HG02981 (cell line): ENCODE results near the gene ATXN1L.
"Not testable (repeated sequence)": the region's sequence is repeated elsewhere in the genome, so short reads cannot be mapped to it uniquely, and the experiment has no call there.

Experiments used
- ATAC-seq: cut with Tn5 transposase; IDR thresholded peaks from one replicate; pipeline ENCODE4 v1.9.1; 2021; ENCODE audit warnings: mild to moderate bottlenecking, moderate library complexity; ENCODE audit not compliant: unreplicated experiment

ATXN1L gene

DNA sequence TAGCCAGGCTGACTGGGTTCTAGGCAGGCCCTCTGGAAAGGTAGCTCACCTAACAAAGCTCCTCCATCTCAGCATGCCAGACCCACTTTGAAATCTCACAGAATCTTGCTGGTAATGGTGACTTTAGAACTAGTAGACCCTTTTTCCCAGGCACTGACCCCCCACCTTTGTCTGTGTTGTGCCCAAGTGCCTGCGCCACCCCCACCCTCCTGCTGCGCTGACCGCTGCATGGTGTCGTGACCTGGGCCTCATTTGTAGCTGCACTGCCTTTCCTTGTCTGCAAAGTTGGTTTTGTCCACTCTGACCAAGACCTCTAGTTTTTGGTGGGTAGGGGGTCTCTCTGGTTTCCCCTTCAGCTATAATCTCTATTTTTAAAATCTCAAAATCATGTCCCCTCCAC, 6.8 kb downstream of the ATXN1L start:
- no peak for ATAC-seq

DNA sequence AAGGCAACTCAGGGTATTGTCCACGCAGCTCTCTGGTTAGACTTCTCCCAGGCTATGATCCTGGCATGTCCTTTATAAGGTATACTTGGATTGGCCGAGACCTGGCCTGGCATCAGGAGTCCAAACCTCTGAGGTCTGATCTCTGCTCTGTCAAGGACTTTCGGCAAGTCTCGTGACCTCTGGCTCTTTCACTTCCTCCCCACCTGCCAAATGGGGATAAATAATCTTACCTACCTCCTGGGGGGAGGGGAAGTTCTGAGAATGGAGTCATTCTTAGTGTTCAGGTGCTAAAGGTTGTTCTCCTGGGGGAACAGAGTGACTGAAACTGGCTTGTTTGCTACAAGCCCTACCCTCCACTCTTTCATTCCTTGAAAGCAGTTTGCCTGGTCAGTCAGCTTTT, 7.6 kb downstream of the ATXN1L start:
- no peak for ATAC-seq

DNA sequence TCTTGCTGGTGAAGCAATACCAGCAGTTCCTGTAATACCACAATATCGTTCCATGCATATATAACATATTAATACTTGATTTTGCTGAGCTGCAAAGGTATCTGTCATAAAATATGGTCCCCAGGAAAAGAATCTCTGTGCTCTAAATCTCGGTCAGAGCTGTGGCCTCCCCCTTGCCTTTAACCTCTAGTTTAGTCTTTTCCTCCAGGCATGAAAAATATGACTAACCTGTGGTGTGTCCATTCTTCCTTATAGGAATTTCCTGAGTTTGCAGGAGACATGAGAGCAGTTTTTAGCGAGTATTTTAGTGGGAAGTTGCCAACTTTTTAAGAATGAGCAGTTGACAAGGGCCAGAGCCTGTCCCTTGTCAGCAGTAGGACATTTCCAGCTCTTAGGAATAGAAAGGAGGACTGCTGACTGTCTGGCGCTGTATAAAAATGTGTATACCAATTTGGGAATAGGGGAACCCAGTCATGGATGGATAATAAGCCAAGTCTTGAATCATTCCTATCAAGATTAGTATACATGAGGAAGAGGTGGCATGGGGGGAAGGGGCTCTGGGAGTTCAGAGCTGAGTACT, 8.7 kb downstream of the ATXN1L start:
- ATAC-seq: no peak

DNA sequence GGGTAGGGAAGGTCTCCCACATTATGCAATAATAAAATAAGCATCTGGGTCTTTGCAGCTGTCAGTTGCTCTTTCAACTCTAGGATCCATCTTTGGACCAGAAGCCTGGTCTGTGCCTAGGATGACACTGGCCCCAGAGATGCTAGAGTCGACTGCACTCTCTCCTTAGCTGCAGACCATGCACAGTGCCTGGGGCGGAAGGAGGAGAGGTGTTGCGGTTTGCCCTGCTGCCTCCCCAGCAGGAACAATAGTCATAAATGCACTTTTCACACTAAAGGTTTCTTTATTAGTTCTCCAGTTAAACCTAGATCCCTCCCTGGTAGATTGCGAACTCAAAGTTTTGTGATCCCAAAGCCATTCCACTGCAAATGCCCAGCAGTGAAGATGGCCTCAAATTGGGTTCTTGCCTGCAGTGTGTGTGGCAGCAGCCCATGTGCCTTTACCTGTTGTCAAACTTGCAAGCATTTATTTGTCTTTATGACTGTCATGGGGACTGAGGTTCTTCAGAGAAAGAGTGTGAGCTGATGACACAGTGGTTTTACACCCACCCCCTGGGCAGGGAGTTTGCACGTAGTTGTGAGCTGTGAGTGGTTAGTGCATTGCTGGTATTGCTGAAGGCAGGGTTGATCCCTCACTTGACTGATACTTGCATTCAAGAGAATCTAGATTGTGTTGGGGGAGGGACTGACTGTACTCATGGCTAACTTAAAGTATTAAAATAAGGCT, 10.3 kb downstream of the ATXN1L start:
- ATAC-seq: no peak

DNA sequence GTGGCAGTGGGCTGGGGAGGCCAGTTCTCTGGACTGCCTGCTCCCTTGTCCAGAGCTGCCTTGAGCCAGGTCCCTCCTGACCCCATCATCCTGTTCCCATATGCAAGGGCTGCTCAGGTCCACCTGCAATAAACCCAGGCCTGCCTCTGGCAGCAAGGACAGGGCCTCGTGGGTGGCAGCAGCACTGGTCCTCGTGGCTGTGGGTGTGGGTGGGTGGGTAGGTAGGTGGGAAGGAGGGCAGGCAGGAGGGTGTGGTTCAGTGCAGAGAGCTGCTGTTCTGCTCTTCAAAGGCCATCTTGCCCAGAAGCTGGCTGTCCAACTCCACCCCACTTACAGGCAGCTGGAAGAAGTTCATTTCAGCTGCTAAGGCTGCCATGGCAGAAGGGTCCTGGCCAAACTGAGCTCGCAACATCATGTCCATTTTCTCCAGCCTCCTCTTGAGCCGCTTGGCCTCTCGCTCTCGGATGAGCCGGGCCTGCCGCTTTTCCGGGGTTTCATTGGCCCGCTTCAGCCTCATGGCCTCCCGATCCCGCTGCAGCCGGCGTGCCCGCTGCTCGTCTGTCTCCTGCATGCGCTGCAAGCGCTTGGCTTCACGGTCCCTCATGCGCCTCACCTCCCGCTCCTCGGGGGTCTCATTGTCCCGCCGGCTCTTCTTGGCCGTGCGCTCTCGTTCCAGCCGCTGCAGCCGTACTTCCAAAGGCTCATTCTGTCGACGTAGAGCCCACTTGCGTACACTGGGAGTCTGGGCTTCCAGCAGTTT, 14.2 kb downstream of the ATXN1L start:
- no peak for ATAC-seq

DNA sequence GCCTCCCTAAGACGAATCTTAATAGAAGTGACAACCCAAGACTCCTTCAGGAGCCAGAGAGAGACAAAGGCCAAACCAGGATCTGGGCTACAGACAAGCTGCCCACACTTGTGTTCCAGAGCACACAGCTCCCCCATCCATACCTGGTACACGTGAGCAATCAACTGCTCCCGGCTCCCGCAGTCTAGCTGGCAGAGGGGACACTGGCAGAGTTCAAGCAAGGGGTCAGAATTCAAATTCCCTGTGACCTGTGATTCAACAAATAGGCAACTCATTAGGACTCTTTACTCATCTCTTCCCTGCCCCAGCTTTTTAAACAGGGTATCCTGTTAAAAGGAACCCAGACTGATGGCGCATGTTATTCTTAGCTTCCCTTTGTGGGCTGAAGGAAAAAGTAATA, 18.2 kb downstream of the ATXN1L start:
- ATAC-seq: no peak

DNA sequence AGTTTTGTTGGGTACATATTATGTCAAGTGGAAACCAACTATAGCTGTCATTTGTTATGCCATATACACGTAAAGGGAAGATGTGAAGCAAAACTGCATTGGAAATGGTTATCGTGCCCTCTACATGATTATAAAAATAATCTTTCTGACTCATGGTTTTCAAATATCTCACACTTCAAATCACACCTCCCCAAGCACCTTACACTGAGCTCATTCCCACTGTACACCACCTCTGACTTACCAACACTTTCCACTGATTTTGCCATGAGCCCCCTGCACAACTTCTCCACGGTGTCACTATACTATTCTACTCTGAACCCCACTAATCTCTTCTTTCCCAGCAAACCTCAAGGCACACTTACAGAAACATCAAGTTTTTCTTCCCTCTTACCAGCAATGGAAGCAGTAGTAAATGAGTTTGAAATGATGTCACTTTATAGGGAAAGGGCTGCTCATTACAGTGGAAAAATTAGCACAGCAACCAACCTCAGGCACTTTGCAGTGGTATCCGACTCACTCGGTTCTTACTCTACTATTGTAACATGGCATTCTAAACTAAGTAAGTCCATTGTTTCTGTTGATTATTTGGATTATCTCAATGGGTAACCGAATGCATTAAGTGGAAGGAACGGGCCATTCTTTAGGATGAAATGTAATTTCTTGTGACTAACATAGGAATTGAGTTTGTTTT, 19.5 kb downstream of the ATXN1L start:
- ATAC-seq: no peak

DNA sequence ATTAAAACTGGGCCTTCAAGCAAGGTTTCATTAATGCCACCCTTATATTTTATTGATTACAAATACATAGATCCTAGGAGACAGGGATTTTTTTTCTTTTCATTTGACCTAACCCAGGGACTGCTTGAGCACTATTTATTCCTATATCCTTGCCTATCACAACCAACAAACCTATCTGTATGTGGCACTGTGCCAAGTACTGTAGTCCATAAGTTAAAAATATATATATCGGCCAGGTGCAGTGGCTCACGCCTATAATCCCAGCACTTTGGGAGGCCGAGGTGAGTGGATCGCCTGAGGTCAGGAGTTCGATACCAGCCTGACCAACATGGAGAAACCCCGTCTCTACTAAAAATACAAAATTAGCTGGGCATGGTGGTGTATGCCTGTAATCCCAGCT, 21.4 kb downstream of the ATXN1L start:
- ATAC-seq: not testable (repeated sequence)

DNA sequence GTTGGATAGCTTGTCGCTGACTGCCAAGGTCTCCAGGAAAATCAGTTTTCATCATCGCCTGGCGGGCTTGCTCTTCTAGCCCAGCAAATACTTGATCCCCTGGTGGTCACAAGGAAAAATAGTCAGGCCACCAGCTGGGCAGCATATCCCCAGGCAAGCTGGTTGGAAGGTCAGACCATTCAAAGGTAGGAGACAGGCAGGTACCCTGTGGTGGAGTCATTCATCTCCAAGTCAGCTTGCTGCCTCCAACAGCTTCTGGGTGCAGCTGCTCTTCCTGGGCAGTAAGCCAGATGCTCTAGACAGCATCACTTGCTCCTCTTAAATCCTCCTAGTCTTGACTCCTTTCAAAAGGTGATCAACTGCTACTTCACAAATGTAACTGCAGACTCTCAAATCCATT, 22.2 kb downstream of the ATXN1L start:
- ATAC-seq: no peak

DNA sequence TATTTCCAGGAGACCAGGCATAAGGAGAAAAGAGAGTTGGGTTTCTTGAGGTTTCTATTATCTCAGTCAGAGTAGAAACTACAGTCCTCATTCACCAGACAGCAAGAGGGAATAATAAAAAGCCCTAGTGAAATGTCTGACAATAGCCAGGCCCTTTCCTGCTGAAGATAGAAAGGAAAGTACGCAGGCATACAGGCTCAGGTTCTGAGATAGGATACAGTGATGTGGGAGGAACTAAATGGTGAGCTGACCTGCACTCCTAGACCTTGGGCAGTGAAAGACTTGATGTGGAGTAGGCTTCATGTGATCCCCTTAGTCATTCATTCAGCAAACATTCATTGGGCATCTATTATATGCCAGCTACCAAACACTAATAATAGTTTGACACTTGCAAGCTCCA, 23.3 kb downstream of the ATXN1L start:
- ATAC-seq: no peak

DNA sequence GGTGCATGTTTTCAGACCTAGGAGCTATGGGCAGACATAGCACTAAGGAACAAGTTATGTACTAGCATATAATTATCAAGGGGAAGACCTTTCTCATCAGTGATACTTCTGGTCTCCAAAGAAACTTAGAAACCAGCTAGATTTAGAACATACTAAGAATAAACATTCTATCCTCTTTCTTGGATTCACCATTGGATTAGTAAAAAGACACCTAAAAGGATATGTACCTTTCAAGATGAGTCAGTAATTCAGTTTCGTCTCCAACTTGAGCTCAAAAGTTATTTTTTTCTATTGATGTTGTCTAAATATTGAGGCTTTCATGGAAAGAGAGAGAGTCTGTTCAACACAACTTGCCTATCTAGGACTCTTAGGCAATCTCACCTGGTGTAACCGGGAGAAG, 25.0 kb downstream of the ATXN1L start:
- no peak for ATAC-seq

DNA sequence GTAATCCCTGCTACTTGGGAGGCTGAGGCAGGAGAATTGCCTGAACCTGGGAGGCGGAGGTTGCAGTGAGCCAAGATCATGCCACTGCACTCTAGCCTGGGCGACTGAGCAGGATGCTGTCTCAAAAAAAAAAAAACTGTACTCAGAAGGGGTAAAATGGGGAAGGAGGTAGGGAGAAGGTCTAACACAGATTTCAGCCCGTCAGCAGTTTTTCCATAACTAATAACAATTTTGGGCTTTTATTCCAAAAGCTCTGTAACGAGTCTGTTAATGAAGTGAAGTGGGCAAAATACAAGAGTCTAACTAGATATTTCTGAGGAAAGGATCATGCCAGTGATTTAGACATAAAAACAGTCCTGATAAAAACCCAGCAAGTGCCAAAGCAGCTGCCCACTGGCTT, 27.4 kb downstream of the ATXN1L start:
- ATAC-seq: no peak

DNA sequence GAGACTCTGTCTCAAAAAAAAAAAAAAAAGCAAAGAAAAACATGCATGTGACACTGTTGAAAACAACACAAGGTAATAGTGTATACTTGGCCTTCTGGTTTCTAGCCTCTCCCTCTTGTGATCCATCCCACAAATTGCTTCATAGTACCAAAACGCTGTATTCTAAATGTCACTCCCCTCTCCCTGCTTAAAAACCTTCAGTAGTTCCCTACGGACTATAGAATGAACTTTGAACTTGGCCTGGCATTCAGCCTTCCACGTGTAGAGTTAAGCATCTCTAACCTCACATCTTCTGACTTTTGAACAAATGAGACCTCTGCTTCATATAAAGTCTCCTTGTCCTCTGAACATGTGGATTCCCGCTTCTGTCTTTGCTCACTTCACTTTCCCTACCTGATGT, 33.1 kb downstream of the ATXN1L start:
- ATAC-seq: no peak

DNA sequence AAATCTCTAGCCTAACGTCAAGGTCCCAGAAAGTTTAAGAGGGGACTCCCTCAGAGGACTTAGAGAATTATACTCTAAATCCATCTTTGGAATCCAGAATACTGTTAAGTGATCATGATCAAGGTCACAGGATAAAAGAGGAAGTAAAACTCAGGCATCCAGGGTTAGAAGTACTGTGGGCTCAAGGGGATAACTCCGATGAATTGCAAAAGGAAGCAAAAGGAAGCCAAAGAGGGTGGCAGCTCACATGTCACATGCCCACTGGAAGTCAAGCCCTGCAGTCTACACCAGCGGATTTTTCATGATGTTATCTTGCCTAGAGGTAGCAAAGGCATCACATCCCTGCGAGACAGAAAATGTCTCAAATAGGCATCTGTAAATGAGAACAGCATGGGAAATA, 34.4 kb downstream of the ATXN1L start:
- no peak for ATAC-seq

DNA sequence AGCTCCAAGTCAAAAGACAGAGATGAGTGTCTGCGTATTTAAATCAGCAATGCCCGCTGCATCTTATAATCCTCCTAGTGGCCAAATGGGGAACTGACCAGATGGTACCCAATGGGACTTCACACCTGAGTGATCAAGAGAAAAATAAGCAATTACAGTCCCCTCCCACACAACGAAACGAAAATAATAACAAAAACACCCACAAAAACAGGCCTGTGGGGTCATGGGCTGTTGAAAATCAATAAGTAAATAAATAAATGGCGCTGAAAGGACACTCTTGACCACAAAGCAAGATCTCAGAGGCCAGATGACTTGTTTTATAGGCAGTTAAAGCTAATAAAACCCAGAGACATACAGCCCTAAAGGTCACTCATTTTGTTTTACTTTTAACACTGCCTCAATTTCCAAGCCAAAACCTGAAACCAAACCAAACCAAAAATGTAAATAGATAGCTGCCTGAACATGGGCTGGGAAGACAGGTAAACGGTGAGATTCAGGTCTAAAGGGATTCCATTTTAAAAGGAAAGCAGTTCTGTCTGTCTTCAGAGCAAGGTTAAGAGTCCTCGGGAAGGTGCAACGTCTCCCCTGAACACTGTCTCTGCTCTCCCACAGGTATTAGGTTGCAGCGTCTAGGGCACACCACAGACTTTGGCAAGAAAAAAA, 36.9 kb downstream of the ATXN1L start:
- peak; percentile 6 for ATAC-seq

DNA sequence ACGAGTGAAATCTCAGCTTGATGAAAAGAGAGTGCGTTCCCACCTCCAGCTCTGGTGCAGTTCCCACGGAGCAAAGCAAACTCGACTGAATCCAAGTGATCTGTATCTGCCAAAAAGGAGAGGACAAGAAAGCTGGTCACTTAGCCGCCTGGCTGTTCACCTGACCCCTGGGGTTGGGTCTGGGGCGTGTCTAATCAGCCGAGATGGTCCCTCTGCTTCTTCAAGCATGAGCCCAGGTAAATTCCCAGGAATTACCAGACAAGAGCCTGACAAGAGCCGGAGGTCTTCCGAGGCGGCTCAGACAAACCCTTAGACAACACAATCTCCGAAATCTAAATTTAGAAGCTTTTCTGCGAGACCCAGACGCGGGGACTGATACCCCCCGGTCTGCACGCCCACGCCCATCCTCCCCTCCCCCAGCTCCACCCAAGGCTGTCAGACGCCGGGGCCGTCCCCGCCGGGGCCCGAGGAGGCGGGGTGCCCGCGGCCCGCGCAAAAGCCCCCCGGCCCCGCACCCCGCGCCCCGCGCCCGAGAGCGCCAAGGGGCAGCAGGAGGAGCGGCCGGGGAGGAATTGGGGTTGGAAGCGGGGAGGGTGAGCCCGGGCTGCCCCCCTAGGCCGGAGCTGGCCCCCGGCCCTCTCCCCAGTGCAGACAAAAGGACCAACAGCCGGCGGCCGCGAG, 37.5 kb downstream of the ATXN1L start:
- peak; percentile 38 for ATAC-seq

DNA sequence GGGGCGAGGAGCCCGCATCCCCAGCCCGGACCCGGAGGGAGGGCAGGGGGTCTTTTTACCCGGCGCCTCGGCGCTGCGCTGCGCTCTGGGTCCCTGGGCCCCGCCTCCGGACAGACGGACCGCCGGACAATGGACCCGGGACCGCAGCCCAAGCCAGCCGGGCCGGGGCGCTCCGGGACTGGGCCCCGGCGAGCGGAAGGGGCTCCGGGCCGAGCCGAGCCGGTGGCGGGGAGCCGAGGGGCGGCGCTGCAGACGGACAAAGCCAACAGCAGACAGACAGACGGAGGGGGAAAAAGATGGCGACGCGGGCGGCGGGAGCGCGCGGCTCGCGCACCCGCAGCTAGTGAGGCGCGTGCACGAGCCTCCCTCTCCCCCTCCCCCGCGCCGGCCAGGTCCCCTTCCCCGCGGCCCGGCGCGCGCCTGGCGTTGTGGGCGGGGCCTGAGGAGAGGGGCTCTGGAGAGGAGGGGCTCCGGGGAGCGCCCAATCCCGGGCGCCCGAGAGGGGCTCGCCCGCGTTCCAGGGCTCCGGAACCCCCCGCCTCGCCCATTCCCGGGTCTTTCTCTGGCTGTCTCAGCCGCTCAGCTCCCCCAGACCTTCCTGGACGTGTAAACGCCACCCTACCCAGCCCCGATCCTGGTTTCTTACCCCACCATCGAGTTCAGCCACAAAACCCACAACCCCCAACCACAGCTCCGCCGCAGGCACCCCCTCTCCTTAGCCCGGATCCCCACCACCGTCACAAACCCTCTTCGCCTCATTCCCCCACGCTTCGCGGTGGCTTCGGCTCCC, 38.3 kb downstream of the ATXN1L start, which contains the start of gene ZNF821:
Gene ZNF821 (minus strand): TSS at position 334 of the 790 bp plus-strand sequence. CDS start 4,236 bp downstream, outside the sequence.
- ATAC-seq: peak; percentile 56

DNA sequence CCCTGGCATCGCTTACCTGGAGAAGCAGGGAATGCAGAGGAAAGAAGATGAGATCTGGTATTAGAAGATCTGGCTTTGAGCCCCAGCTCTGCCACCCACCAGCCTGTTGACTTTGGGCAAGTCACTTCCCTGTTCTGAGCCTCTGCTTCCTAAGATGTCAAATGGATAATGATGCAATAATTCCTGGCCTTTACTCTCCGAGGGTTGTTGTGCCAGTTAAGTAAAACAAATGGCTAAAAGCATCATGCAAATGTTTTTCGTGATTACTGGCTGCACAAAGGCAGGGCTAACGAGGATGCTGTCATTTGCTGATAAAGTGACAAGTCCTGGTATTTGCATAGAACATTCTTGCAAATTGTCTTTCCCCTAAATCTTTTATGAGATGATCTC, 39.5 kb downstream of the ATXN1L start:
- ATAC-seq: no peak

DNA sequence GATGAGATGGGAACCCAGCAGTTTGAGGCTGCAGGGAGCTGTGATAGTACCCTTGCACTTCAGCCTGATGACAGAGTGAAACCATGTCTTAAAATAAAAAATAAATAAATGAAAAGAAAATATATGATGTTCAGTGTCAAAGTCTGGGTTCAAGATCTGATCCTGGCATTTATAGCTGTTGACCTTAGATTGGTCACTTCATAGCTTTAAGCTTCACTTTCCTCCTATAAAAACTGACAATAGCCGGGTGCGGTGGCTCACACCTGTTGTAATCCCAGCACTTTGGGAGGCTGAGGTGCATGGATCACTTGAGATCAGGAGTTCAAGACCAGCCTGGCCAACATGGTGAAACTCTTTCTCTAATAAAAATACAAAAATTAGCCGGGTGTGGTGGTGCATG, 43.4 kb downstream of the ATXN1L start:
- no peak for ATAC-seq

DNA sequence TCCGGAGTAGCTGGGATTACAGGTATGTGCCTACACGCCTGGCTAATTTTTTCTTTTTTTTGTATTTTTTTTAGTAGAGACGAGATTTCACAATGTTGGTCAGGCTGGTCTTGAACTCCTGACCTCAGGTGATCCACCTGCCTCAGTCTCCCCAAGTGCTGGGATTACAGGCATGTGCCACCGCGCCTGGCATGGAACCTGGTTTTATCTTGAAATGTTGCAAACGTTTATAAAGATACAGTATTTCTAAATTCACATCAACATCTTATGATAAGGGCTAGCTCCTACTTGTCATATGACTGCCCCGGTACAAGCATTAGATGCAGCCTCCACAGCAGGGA, 48.1 kb downstream of the ATXN1L start:
- ATAC-seq: no peak
